GM18505 (cell line): ENCODE data around the gene GMDS.

Source experiments
- ATAC-seq: cut with Tn5 transposase; IDR thresholded peaks from one replicate; pipeline ENCODE4 v1.9.1; 2021; ENCODE audit not compliant: unreplicated experiment
- POLR2A ChIP-seq: IDR thresholded peaks from 4 replicates; pipeline ENCODE4 v1.6.1; 2011; ENCODE audit warnings: borderline replicate concordance; ENCODE audit not compliant: insufficient read depth, insufficient read length; ENCODE audit errors: extremely low read depth

GMDS gene

DNA sequence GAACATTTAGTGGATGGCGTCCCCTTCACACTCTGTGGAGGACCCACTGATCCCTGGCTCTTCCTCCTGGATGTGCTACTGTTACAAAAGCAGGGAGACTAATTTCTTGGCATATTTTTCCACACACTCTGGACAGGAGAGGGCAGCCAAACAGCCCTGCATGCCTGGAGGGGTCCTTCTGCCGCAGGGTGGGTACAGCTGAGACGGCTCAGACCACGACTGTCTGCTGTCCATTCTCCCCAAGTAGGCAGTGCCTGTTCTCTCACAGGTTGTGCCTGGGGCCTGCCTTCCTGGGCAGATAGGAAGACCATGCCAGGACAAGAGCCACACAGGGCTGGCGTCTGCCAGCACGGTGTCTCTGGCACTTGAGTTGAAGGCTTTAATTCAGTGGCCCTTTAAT, 375.6 kb downstream of the GMDS start:
- no peak for TF ChIP-seq POLR2A
- ATAC-seq, result no peak

DNA sequence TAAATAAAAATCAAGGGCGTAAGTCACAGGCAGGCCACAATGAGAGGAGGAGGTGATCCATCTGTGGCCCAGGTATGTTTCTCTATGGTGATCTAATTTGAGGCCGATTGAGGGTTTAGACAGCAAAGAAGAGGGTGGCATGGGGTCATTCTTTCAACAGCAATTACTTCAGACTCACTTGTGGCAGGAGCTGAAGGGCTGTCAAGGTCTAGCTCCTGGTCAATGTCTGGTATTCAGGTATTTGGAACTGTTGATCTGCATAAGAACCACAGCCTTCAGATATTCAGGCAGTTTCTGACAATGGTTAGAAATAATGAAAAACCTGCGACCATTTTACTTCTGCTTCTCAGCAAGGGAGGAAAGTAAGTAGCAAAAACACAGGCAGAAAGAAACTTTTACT, 376.1 kb downstream of the GMDS start:
- no peak for TF ChIP-seq POLR2A

GRCh38 chr6:1868561-1869261, 376.7 kb downstream of the GMDS start:
- peak; percentile 74 for ATAC-seq
- no peak for TF ChIP-seq POLR2A

More for the DNA sequence above, 376.1 kb downstream of the GMDS start:
- no peak for ATAC-seq

DNA sequence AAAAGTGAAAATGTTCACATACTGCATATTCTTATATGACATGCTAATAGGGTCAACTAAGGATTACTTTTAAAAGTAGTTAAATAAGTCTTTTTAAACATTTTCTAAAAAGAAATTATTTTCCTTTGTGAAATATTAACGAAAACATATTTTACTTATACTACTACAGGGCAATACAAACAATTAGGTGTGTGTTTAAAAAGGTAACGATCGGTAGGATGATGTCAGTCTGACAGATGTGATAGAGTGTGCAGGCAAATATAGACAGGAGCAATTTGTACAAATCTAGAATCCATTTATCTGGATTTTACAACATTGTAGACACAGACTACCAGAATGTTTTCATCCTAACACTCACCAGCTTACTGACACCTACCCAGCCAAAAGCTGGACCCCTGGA, 378.2 kb downstream of the GMDS start:
- ATAC-seq, result no peak
- no peak for TF ChIP-seq POLR2A

DNA sequence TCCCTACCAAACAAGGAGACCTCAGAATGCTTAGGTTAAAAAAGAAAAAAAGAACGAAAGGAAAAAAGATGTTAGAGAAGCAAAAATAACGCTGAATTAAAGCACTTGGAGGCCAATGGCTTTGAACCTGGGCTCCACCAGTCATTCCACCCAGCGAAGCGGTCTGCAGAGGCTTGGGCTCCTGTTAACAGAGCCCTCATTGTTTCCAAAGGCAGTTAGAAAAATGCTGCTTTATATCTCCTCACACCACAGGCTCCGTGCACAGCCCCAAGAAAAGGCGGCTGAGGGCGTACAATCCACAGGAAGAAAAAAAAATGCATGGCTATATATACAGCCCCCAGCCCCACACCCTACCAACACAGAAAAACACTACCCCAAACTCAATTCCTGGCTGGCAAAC, 379.8 kb downstream of the GMDS start:
- ATAC-seq, result no peak
- no peak for TF ChIP-seq POLR2A

DNA sequence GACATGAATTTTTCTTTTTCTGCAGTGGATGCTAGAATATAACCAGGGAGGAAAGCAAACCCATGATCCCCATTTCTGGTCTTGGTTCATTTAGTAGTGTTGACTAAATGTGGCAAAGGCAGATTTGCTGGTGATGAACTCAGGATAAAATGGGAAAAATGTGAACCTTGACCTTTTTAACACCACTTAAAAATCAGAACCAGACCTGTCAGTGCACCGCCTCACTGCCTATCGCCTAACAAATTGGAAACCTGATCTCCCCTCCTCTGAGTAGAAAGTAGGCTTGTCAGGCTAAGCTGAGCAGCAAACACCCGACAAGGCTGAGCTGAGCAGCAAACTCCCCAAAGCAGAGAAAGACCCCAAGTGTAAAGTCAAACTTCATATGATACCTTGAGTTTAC, 380.9 kb downstream of the GMDS start:
- TF ChIP-seq POLR2A, result no peak
- no peak for ATAC-seq

DNA sequence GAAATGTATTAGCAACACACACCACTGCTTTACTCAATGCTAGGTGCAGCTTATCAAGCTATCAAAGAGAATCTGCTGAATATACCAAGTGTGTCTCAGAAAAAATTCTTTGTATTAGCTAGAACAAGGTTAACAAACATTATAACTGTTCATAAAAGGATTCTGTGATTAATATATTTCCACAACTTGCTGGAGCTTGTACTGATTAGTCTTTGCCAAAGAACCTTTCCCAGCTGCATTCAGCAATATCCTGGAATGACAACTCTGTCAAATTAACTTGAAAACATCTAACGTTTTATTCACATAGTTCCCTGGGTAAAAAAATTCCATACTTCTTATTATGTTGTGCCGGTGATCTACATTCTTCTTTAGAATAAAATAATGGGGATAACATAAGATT, 383.0 kb downstream of the GMDS start:
- no peak for ATAC-seq
- TF ChIP-seq POLR2A, result no peak

GRCh38 chr6:1860756-1861348, 384.6 kb downstream of the GMDS start:
- no peak for TF ChIP-seq POLR2A
- ATAC-seq, result no peak

DNA sequence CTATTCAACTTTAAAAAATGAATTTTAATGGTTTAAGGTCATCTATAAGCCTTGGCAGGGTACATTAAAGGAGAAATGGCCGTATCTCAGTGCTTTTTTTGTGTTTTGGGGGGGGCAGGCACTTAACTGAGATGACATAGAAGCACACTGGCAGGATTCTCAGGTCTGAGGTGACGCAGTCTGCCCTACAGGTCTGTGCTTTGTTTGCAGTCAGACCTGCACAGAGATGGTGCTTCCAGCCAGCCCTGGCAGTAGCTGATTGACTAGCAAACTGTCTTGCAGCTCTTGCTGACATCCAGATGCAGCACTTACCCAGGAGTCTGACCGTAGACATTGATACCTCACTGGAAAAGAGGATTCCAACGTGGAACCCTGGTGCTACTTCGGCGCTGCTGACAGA, 386.5 kb downstream of the GMDS start:
- TF ChIP-seq POLR2A, result no peak
- no peak for ATAC-seq

DNA sequence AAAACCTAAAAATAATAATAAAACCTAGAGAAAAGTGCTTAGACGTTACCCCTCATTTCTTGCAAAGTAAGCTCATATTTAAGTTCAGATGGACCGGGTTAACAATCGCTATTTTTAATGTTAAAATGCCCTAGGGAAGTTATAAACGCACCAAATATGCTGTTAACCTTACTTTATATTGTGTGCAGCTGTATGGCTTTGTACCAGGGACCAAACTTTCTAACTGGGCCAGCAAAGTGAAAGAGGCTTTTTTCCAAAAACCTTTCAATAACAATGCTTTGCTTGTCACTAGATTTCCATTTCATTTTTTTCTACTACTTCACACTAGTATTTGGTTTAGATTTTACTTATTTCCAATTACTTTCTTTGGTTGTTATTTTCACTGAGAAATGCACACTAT, 387.2 kb downstream of the GMDS start:
- ATAC-seq, result no peak
- TF ChIP-seq POLR2A, result no peak

GRCh38 chr6:1856381-1856780, 389.0 kb downstream of the GMDS start:
- no peak for TF ChIP-seq POLR2A
- ATAC-seq, result peak; percentile 67

DNA sequence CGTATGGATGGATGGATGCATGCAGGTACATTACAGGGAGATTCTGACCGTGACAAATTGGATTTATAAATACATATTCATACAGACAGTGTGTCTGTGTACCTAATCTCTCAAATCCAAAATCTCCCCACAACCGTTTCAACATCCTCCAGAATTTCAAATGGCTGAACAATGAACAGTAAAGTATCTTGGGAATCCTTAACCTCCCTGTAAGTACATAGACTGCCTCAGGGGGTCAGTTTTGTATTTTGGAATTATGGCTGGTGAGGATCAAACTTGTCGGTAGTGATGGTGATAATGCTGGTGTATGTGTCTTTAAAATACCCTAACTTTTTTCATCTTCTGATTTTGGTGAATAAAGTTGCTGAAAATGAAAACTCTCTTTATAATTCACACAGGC, 389.5 kb downstream of the GMDS start:
- no peak for TF ChIP-seq POLR2A
- no peak for ATAC-seq

GRCh38 chr6:1854296-1854695, 391.1 kb downstream of the GMDS start:
- ATAC-seq, result no peak
- no peak for TF ChIP-seq POLR2A

DNA sequence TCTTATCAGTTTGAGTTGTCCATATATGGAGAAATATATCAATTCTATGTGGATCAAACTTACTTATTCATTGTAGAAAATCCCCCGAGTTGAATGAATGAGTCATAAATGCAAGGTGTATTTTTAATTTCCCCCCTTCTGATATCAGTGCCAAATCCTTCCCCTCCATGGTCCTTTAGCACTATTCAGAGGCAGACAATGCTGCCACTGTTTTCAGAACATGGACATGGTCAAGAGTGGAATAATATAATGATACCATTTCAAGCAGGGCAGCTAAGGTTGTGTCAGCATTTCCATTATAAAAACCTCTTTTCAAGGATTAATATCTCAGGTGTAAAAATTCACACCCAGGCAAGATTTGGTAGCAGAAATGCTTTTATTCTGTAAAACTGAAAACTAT, 391.6 kb downstream of the GMDS start:
- ATAC-seq, result no peak
- no peak for TF ChIP-seq POLR2A
